Measurements from ENCODE around the gene PTPRS. TPM values are rescaled to one million over a fixed set of nuclear protein-coding genes. Genes with fewer than 3 reads are reported as not detected.
"Not testable (repeated sequence)": the region's sequence is repeated elsewhere in the genome, so short reads cannot be mapped to it uniquely, and the experiment has no call there.

The PTPRS gene
- total RNA-seq, 1 donor from 2014 or later = 39.3 TPM

GRCh38 chr19:5336195-5336965, 4.2 kb downstream of the PTPRS start:
- DNase-seq = no peak
- intact Hi-C loops (cut with micrococcal nuclease) = no loop called here
- no peak for ATAC-seq

GRCh38 chr19:5335593-5335992, 5.0 kb downstream of the PTPRS start:
- no peak for DNase-seq
- no peak for ATAC-seq
- intact Hi-C loops (cut with micrococcal nuclease) = no loop called here

- DNase-seq (no peak), ATAC-seq (no peak)
- intact Hi-C loops (cut with micrococcal nuclease) = no loop called here
These were observed 5.7 kb downstream of the PTPRS start for GRCh38 chr19:5334824-5335500.

- intact Hi-C loops (cut with micrococcal nuclease) = no loop called here
- ATAC-seq = no peak
- DNase-seq = no peak
These were observed 6.3 kb downstream of the PTPRS start for GRCh38 chr19:5334366-5334739.

- DNase-seq = no peak
- intact Hi-C loops (cut with micrococcal nuclease) = no loop called here
- no peak for ATAC-seq
These were observed 6.8 kb downstream of the PTPRS start for GRCh38 chr19:5333581-5334365.

- intact Hi-C loops (cut with micrococcal nuclease) = no loop called here
- ATAC-seq (no peak), DNase-seq (no peak)
These were observed 8.1 kb downstream of the PTPRS start for GRCh38 chr19:5332501-5332900.

- intact Hi-C loops (cut with micrococcal nuclease) = no loop called here
- DNase-seq (no peak), ATAC-seq (no peak)
These were observed 8.8 kb downstream of the PTPRS start for GRCh38 chr19:5331790-5332189.

- no peak for ATAC-seq
- intact Hi-C loops (cut with micrococcal nuclease) = no loop called here
- DNase-seq = no peak
These were observed 10.3 kb downstream of the PTPRS start for GRCh38 chr19:5330307-5330720.

GRCh38 chr19:5329141-5329540, 11.5 kb downstream of the PTPRS start:
- DNase-seq (no peak), ATAC-seq (no peak)
- intact Hi-C loops (cut with micrococcal nuclease) = no loop called here

- intact Hi-C loops (cut with micrococcal nuclease); DNase-seq; ATAC-seq: not testable (repeated sequence)
These were observed 12.2 kb downstream of the PTPRS start for GRCh38 chr19:5328407-5328806.

- no peak for ATAC-seq
- intact Hi-C loops (cut with micrococcal nuclease) = no loop called here
- DNase-seq = no peak
These were observed 13.5 kb downstream of the PTPRS start for GRCh38 chr19:5326986-5327623.

GRCh38 chr19:5326545-5326944, 14.1 kb downstream of the PTPRS start:
- intact Hi-C loops (cut with micrococcal nuclease) = no loop called here
- DNase-seq (no peak), ATAC-seq (no peak)

GRCh38 chr19:5324947-5325346, 15.7 kb downstream of the PTPRS start:
- no peak for ATAC-seq
- no peak for DNase-seq
- intact Hi-C loops (cut with micrococcal nuclease) = no loop called here

- ATAC-seq = no peak
- intact Hi-C loops (cut with micrococcal nuclease) = no loop called here
- no peak for DNase-seq
These were observed 17.2 kb downstream of the PTPRS start for GRCh38 chr19:5323475-5323811.

- peak; percentile 51 for ATAC-seq
- intact Hi-C loops (cut with micrococcal nuclease) = no loop called here
- DNase-seq = no peak
These were observed 18.5 kb downstream of the PTPRS start for GRCh38 chr19:5321851-5322681.

GRCh38 chr19:5321066-5321642, 19.5 kb downstream of the PTPRS start:
- intact Hi-C loops (cut with micrococcal nuclease) = no loop called here
- ATAC-seq = no peak

GRCh38 chr19:5319516-5319915, 21.1 kb downstream of the PTPRS start:
- intact Hi-C loops (cut with micrococcal nuclease) = no loop called here
- ATAC-seq (no peak), DNase-seq (no peak)

More at GRCh38 chr19:5321066-5321642, 19.5 kb downstream of the PTPRS start:
- DNase-seq = no peak

GRCh38 chr19:5318306-5318705, 22.3 kb downstream of the PTPRS start:
- intact Hi-C loops (cut with micrococcal nuclease) = no loop called here
- no peak for DNase-seq
- no peak for ATAC-seq

- ATAC-seq = no peak
- intact Hi-C loops (cut with micrococcal nuclease) = no loop called here
- DNase-seq = no peak
These were observed 23.3 kb downstream of the PTPRS start for GRCh38 chr19:5317321-5317720.

All from left ventricle myocardium superior (tissue), 1 donor.